Measurements from ENCODE around the gene ZNF423.

Gene ZNF423

DNA sequence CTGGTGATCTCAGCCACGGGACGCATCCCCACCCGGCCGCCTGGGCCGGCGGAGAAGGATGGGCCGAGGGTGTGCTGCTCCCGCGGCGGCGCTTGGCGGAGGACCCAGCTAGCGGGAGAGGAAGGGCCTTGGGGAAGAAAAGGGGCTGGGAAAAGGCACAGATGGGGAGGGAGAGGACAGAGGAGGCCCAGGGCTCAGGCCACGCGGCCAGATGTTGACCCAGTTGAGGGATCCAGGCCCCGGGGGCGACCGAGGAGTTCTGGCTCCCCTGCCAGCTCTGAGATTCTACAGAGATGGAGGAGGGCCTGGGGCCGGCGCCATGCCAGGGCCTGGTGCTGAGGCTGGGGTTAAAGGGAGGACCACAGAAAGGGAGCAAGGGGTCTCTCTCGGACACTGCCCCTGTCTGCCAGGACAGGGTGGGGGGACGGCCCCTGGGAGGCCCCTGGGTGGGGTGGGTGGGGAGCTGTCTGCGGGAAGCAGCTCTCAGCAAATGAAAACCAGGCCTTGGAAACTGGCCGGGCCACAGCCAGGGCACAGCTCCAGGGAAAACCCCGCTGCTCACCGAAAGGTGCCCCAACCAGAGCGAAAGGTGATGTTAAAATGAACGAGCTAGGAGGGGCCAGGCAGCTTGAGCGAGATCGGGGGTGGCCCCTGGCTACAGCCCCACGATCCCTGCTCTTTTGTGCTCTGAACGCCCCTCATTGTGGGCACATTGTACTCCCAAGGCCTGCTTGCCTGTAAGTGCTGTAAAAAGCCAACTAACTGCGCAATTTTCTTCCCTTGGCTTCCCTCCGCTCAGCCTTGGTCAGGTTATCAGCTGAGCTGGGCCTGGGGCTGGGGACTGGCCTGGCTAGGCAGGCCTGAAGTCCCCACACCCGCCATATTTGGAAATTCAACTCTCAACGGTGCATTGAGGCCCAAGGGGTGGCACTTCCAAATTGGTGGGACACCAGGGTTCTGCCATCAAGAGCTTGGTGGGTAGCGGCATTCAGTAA is 191.4 kb downstream of the ZNF423 start:
- CTCF ChIA-PET: no interaction called here
- TF ChIP-seq FOXK2 (IDR thresholded peaks at IDR 0.05) (no peak), FOXA1 (IDR thresholded peaks at IDR 0.05) (no peak), BHLHE40 (IDR thresholded peaks at IDR 0.05; ENCODE audit: borderline replicate concordance) (no peak), FOXM1 (IDR thresholded peaks at IDR 0.05; ENCODE audit: borderline replicate concordance) (no peak), ELF4 (IDR thresholded peaks at IDR 0.05) (no peak), HDGF (IDR thresholded peaks at IDR 0.05; ENCODE audit: borderline replicate concordance) (no peak), PKNOX1 (IDR thresholded peaks at IDR 0.05) (no peak), SP1 (IDR thresholded peaks at IDR 0.05) (no peak), TARDBP (IDR thresholded peaks at IDR 0.05) (no peak), LEF1 (IDR thresholded peaks at IDR 0.05; ENCODE audit: borderline replicate concordance) (no peak), NFRKB (IDR thresholded peaks at IDR 0.05) (no peak)
- POLR2A ChIA-PET: interaction anchor here (0.9 kb wide), 1 partner anchor 35 kb away, joined by 3 read pairs; no protein-coding TSS in a partner anchor
- no peak for DNase-seq (ENCODE audit: extremely low spot score)

DNA sequence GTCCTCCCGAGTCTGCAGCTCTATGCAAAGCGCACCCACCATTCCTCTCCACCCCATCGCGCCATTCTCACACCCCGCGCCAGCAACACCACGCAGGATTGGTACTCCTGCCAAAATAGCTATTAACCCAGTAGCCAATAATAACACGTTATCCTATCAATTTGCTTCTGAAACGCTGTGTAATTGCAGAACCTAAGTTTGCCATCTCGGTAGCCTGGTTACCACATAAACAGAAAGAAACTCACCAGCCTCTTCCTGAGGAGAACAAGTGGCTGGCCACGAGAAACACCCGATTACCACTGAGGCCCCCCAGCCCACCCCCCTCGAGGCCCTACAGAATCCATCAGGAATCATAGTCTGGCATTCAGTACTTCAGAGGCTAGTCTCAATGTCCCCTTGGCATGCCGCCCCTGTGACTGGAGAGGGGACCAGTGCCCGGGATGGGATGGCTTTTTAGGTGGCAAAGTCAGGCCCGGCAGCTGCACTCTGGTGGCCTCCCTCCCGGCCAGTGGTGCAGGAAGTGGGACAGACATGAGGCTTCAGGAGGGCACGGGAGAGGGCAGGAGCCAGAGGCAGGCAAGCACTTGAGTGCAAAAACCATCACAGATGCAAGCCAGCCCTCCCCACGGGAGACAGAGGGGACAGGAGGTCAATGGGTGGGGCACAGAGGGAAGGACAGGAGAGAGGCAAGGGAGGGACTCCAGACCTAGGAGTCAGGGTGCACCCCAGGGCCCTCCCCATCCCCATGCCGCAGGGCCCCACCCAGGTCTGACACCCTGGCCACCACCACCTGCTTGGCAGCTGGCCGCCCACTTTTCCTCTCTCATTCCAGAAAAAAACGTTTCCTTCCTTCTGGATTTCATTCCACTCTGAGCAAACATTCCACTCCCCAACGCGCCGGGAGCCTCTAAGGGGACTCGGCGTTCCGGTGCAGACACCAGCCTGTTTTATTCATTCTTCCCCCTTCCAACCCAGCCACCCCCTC is 192.5 kb downstream of the ZNF423 start:
- DNase-seq (ENCODE audit: extremely low spot score): no peak
- TF ChIP-seq LEF1 (IDR thresholded peaks at IDR 0.05; ENCODE audit: borderline replicate concordance): no peak
- ChIA-PET POLR2A (no interaction called here), CTCF (no interaction called here)

GRCh38 chr16:49662569-49662968 is 193.3 kb downstream of the ZNF423 start:
- TF ChIP-seq HDGF (IDR thresholded peaks at IDR 0.05; ENCODE audit: borderline replicate concordance): no peak
- no peak for TF ChIP-seq ZNF384 (IDR thresholded peaks at IDR 0.05)
- no peak for TF ChIP-seq TARDBP (IDR thresholded peaks at IDR 0.05)
- no peak for TF ChIP-seq SUZ12 (IDR thresholded peaks at IDR 0.05)
- TF ChIP-seq FOXK2 (IDR thresholded peaks at IDR 0.05): no peak
- TF ChIP-seq BHLHE40 (IDR thresholded peaks at IDR 0.05; ENCODE audit: borderline replicate concordance): no peak
- TF ChIP-seq LEF1 (IDR thresholded peaks at IDR 0.05; ENCODE audit: borderline replicate concordance): no peak
- no peak for TF ChIP-seq FOXA1 (IDR thresholded peaks at IDR 0.05)
- TF ChIP-seq FOXM1 (IDR thresholded peaks at IDR 0.05; ENCODE audit: borderline replicate concordance): no peak
- no peak for TF ChIP-seq SP1 (IDR thresholded peaks at IDR 0.05)
- TF ChIP-seq CTBP1 (IDR thresholded peaks at IDR 0.05; ENCODE audit: borderline replicate concordance): no peak
- TF ChIP-seq L3MBTL2 (conservative IDR thresholded peaks at IDR 0.05): no peak
- CTCF ChIA-PET: no interaction called here
- POLR2A ChIA-PET: no interaction called here
- no peak for DNase-seq (ENCODE audit: extremely low spot score)

DNA sequence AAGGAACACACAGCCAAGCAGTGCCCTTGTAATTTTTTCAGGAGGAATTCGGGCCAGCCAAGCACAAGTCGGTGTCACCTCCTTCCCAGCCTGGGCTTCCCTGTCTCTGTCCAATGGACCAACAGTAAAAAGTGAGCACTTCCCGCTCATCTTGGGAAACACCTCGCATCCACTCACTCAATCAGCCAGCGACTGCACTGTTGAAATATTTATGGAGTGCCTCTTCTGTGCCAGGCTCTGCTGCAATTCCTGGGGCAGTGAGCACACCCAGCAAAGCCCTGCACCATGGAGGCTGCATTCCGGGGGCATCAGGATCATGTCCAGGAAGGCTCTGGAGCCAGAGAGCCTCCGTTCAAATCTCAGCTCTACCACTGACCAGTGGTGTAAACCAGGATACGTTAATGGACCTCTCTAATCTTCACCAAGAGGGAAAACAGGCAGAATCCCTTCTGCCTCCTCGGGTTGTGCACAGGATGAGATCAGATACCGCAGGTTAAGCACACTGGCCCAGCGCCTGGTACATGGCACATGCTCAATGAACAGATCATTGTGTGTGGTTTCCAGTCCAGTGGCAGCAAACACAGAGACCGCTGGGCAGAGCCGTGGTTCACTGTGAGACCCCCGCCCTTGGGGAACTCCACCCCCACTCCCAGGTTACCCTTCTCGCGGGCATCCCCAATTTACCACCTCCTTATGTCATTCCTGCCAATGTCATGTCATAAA is 194.3 kb downstream of the ZNF423 start:
- ChIA-PET POLR2A (no interaction called here), CTCF (no interaction called here)
- no peak for TF ChIP-seq L3MBTL2 (conservative IDR thresholded peaks at IDR 0.05)
- no peak for TF ChIP-seq SUZ12 (IDR thresholded peaks at IDR 0.05)
- no peak for TF ChIP-seq CTBP1 (IDR thresholded peaks at IDR 0.05; ENCODE audit: borderline replicate concordance)
- TF ChIP-seq HDGF (IDR thresholded peaks at IDR 0.05; ENCODE audit: borderline replicate concordance): no peak
- TF ChIP-seq TARDBP (IDR thresholded peaks at IDR 0.05): no peak
- no peak for TF ChIP-seq FOXA1 (IDR thresholded peaks at IDR 0.05)
- no peak for TF ChIP-seq FOXK2 (IDR thresholded peaks at IDR 0.05)
- TF ChIP-seq ARNT (IDR thresholded peaks at IDR 0.05): no peak
- TF ChIP-seq PKNOX1 (IDR thresholded peaks at IDR 0.05): no peak
- TF ChIP-seq ZNF384 (IDR thresholded peaks at IDR 0.05): no peak
- TF ChIP-seq ELF4 (IDR thresholded peaks at IDR 0.05): no peak
- no peak for TF ChIP-seq LEF1 (IDR thresholded peaks at IDR 0.05; ENCODE audit: borderline replicate concordance)
- DNase-seq (ENCODE audit: extremely low spot score): no peak

DNA sequence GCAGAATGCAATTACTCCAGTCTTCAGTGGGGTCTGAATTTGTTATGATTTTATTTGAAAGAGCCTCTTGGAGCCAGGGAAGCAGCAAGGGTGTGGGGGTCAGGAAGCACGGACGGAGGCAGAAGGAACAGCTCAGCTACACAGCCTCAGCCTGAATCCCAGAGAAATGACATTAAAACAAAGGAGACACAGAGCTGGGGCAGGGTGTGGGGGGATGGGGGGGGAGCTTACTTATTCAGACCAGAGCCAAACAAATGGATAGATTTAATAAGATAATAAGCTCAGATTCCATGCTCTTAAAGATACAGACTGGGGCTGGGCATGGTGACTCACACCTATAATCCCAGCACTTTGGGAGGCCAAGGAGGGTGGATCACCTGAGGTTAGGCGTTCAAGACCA is 195.3 kb downstream of the ZNF423 start:
- DNase-seq (ENCODE audit: extremely low spot score): no peak
- TF ChIP-seq NFRKB (IDR thresholded peaks at IDR 0.05) (no peak), CTBP1 (IDR thresholded peaks at IDR 0.05; ENCODE audit: borderline replicate concordance) (no peak), L3MBTL2 (conservative IDR thresholded peaks at IDR 0.05) (no peak), SP1 (IDR thresholded peaks at IDR 0.05) (no peak), SUZ12 (IDR thresholded peaks at IDR 0.05) (no peak), ARNT (IDR thresholded peaks at IDR 0.05) (no peak), FOXM1 (IDR thresholded peaks at IDR 0.05; ENCODE audit: borderline replicate concordance) (no peak), PKNOX1 (IDR thresholded peaks at IDR 0.05) (no peak), FOXA1 (IDR thresholded peaks at IDR 0.05) (no peak), HDGF (IDR thresholded peaks at IDR 0.05; ENCODE audit: borderline replicate concordance) (no peak), LEF1 (IDR thresholded peaks at IDR 0.05; ENCODE audit: borderline replicate concordance) (no peak), BHLHE40 (IDR thresholded peaks at IDR 0.05; ENCODE audit: borderline replicate concordance) (no peak), ELF4 (IDR thresholded peaks at IDR 0.05) (no peak), ZNF384 (IDR thresholded peaks at IDR 0.05) (no peak), TARDBP (IDR thresholded peaks at IDR 0.05) (no peak), FOXK2 (IDR thresholded peaks at IDR 0.05) (no peak)
- POLR2A ChIA-PET: no interaction called here
- CTCF ChIA-PET: no interaction called here
